Fibroblast of lung (primary cell): ENCODE results near the gene PTPDC1. TPM values are rescaled to one million over a fixed set of nuclear protein-coding genes. Genes with fewer than 3 reads are reported as not detected.

Experiments used
- DNase-seq, 2 donors: peaks; one replicate each; pipeline versions ENCODE4 v3.0.0 to v3.0.0-alpha.2; 2010; ENCODE audit warnings: low read depth in 2 of 2
- H2AFZ ChIP-seq: 2 replicates; pipeline ENCODE4 v1.5.1; 2012; ENCODE audit warnings: low read length, control low read depth, inconsistent platforms
- H3K27ac ChIP-seq: 2 replicates; pipeline ENCODE4 v1.5.1; 2011; ENCODE audit warnings: low read length, control low read depth; ENCODE audit not compliant: insufficient read depth
- H3K27me3 ChIP-seq: 2 replicates; pipeline ENCODE4 v1.5.1; 2011; ENCODE audit warnings: mild to moderate bottlenecking, low read length; ENCODE audit not compliant: control insufficient read depth, insufficient read depth
- H3K36me3 ChIP-seq: 2 replicates; pipeline ENCODE4 v1.5.1; 2011; ENCODE audit warnings: low read length; ENCODE audit not compliant: control insufficient read depth, insufficient read depth
- H3K4me1 ChIP-seq: 2 replicates; pipeline ENCODE4 v1.5.1; 2011; ENCODE audit warnings: low read length; ENCODE audit not compliant: control insufficient read depth, insufficient read depth; ENCODE audit errors: extremely low read depth
- H3K4me2 ChIP-seq: 2 replicates; pipeline ENCODE4 v1.5.1; 2011; ENCODE audit warnings: low read length, control low read depth; ENCODE audit not compliant: insufficient read depth; ENCODE audit errors: extremely low read depth
- H3K4me3 ChIP-seq, 4 experiments: fragments of 200-600 bp in 1 of 4; sonication (generic) in 1 of 4; replicated peaks in 1 of 4; 2 replicates each; pipeline ENCODE4 v1.5.1; 2011 to 2016; ENCODE audit warnings: low read length in 4 of 4, low read depth in 3 of 4, mild to moderate bottlenecking in 3 of 4, control low read depth in 2 of 4, inconsistent platforms in 1 of 4, mixed read lengths in 1 of 4; ENCODE audit not compliant: insufficient read depth in 1 of 4; ENCODE audit errors: control extremely low read depth in 1 of 4
- H3K79me2 ChIP-seq: 2 replicates; pipeline ENCODE4 v1.5.1; 2012; ENCODE audit warnings: mild to moderate bottlenecking, low read length, inconsistent platforms; ENCODE audit not compliant: control insufficient read depth, insufficient read depth
- H3K9ac ChIP-seq: 2 replicates; pipeline ENCODE4 v1.5.1; 2011; ENCODE audit warnings: mild to moderate bottlenecking, low read length, control low read depth; ENCODE audit not compliant: insufficient read depth
- H3K9me3 ChIP-seq: 2 replicates; pipeline ENCODE4 v1.5.1; 2012; ENCODE audit warnings: low read depth, low read length; ENCODE audit not compliant: control insufficient read depth, insufficient read depth
- H4K20me1 ChIP-seq: 2 replicates; pipeline ENCODE4 v1.5.1; 2011; ENCODE audit warnings: low read length; ENCODE audit not compliant: control insufficient read depth, insufficient read depth; ENCODE audit errors: extremely low read depth
- EZH2 ChIP-seq: IDR thresholded peaks from 2 replicates; pipeline ENCODE4 v1.5.1; 2012; ENCODE audit warnings: low read length, control low read depth, mild to moderate bottlenecking; ENCODE audit errors: missing control alignments
- polyA plus RNA-seq, 2 donors: library from polyadenylated mRNA; depleted of rRNA in 1 of 2; stranded (reverse) in 1 of 2; unstranded in 1 of 2; fragments of >200 nt; gene quantifications; 2 replicates each; pipeline ENCODE4 v1.2.1, GENCODE V29; 2011 to 2012; ENCODE audit warnings: missing spikeins in 1 of 2
- total RNA-seq: library from RNA; depleted of rRNA; stranded (reverse); fragments of >200 nt; gene quantifications from 2 replicates; pipeline ENCODE4 v1.2.1, GENCODE V29; 2014
- TF ChIP-seq, protein P1 (sequence below), 2 donors: IDR thresholded peaks in 1 of 2; conservative IDR thresholded peaks in 1 of 2; 1 replicate in 1 of 2; 2 replicates in 1 of 2; pipeline ENCODE4 v1.5.1; 2011 to 2012; ENCODE audit warnings: low read length in 2 of 2, control low read depth in 1 of 2, inconsistent platforms in 1 of 2, low read depth in 1 of 2, mild to moderate bottlenecking in 1 of 2

Gene PTPDC1
- total and polyA plus RNA-seq, 2 donors (not counting 1 experiment from before 2014, with no cell fraction given): 4.4 to 7.6 TPM

GRCh38 chr9:94057918-94058317, 26.3 kb upstream of the PTPDC1 start:
- Histone ChIP-seq H3K4me2 (no peak overlapping the region), H3K27me3 (no peaks in the 10 kb centered on the region), H4K20me1 (no peaks in the 10 kb centered on the region), H3K9ac (no peak overlapping the region), H3K4me1 (no peaks in the 10 kb centered on the region), H3K79me2 (no peaks in the 10 kb centered on the region), H3K9me3 (no peaks in the 10 kb centered on the region), H2AFZ (no peak overlapping the region), H3K36me3 (no peaks in the 10 kb centered on the region), H3K27ac (no peak overlapping the region), H3K4me3 (no peak overlapping the region)
- DNase-seq: no peak
- TF ChIP-seq EZH2: no peak
- TF ChIP-seq, protein P1, sequence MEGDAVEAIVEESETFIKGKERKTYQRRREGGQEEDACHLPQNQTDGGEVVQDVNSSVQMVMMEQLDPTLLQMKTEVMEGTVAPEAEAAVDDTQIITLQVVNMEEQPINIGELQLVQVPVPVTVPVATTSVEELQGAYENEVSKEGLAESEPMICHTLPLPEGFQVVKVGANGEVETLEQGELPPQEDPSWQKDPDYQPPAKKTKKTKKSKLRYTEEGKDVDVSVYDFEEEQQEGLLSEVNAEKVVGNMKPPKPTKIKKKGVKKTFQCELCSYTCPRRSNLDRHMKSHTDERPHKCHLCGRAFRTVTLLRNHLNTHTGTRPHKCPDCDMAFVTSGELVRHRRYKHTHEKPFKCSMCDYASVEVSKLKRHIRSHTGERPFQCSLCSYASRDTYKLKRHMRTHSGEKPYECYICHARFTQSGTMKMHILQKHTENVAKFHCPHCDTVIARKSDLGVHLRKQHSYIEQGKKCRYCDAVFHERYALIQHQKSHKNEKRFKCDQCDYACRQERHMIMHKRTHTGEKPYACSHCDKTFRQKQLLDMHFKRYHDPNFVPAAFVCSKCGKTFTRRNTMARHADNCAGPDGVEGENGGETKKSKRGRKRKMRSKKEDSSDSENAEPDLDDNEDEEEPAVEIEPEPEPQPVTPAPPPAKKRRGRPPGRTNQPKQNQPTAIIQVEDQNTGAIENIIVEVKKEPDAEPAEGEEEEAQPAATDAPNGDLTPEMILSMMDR (conservative IDR thresholded peaks at IDR 0.05 in 1 of 2, IDR thresholded peaks at IDR 0.05 in 1 of 2; ENCODE audit: low read depth in 1 of 2, low read length in 2 of 2): no peak

DNA sequence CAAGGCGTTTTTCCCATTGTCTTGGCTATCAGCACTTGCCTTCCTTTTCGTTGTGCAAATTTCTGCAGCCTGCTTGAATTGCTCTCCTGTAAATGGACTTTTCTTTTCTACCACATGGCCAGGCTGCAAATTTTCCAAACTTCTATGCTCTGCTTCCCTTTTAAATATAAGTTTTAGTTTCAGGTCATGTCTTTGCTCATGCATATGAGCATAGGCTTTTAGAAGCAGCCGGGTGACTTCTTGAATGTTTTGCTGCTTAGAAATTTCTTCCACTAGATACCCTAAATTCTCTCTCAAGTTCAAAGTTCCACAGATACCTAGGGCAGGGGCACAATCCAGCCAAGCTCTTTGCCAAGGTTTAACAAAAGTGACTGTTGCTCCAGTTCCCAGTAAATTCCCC, 22.4 kb upstream of the PTPDC1 start:
- Histone ChIP-seq H3K4me2 (no peak overlapping the region), H2AFZ (no peak overlapping the region), H3K79me2 (no peaks in the 10 kb centered on the region), H3K4me3 (no peak overlapping the region), H3K36me3 (no peaks in the 10 kb centered on the region), H3K9ac (no peak overlapping the region), H3K4me1 (no peaks in the 10 kb centered on the region), H4K20me1 (no peaks in the 10 kb centered on the region), H3K27me3 (no peaks in the 10 kb centered on the region), H3K27ac (no peak overlapping the region), H3K9me3 (no peaks in the 10 kb centered on the region)
- TF ChIP-seq, protein P1 (conservative IDR thresholded peaks at IDR 0.05 in 1 of 2, IDR thresholded peaks at IDR 0.05 in 1 of 2; ENCODE audit: low read depth in 1 of 2, low read length in 2 of 2): no peak
- no peak for TF ChIP-seq EZH2
- no peak for DNase-seq

DNA sequence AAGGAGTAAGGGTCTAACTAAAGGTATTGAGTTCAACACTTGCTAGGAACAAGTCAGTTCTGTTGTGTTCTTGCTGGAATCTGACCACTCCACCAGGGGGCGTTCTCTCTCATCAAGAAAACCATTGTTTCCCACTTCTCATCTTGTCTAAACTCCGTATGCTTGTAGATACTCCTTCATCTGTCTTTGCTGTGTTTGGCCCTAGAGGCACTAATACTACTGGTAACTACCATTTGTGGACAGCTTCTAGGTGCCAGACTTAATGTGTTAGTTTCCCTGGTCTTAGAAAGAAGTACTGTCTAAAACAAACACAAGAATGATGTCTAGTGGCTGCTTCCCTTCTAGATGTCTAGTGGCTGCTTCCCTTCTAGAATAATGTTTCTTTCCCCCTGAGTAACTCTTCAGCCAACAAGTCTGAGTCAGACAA, 18.7 kb upstream of the PTPDC1 start:
- no peaks in the 10 kb centered on the region for H3K36me3 ChIP-seq
- TF ChIP-seq, protein P1 (conservative IDR thresholded peaks at IDR 0.05 in 1 of 2, IDR thresholded peaks at IDR 0.05 in 1 of 2; ENCODE audit: low read depth in 1 of 2, low read length in 2 of 2): peak; percentile 86 to 90
- TF ChIP-seq EZH2: no peak
- no peak overlapping the region for H3K4me2 ChIP-seq
- H3K79me2 ChIP-seq: no peaks in the 10 kb centered on the region
- H3K9me3 ChIP-seq: no peaks in the 10 kb centered on the region
- H3K27ac ChIP-seq: no peak overlapping the region
- no peaks in the 10 kb centered on the region for H3K27me3 ChIP-seq
- H4K20me1 ChIP-seq: no peaks in the 10 kb centered on the region
- no peak overlapping the region for H3K9ac ChIP-seq
- H3K4me3 ChIP-seq: no peak overlapping the region
- H3K4me1 ChIP-seq: no peaks in the 10 kb centered on the region
- peak; percentile 81 to 93 for DNase-seq
- peak overlapping the region; percentile 66 for H2AFZ ChIP-seq
